GM04504 (cell line): ENCODE data around the gene SSC5D.

Experiments
- DNase-seq: peaks from one replicate; pipeline ENCODE4 v3.0.0-alpha.2; 2012; ENCODE audit warnings: low read depth

Gene SSC5D

GRCh38 chr19:55455576-55456235 is 32.5 kb upstream of the SSC5D start:
- DNase-seq = no peak

- no peak for DNase-seq
Observed at GRCh38 chr19:55456347-55456746, 31.9 kb upstream of the SSC5D start.

- no peak for DNase-seq
Observed at GRCh38 chr19:55457683-55458457, 30.4 kb upstream of the SSC5D start.

GRCh38 chr19:55459551-55459949 is 28.7 kb upstream of the SSC5D start:
- no peak for DNase-seq

- no peak for DNase-seq
Observed at GRCh38 chr19:55459950-55460657, 28.1 kb upstream of the SSC5D start.

- peak; percentile 71 for DNase-seq
Observed at GRCh38 chr19:55460670-55461258, 27.5 kb upstream of the SSC5D start.

GRCh38 chr19:55461259-55461973 is 26.8 kb upstream of the SSC5D start, which contains the start of gene ISOC2:
Gene ISOC2 (minus strand): TSS chr19:55461642. CDS start chr19:55456486, 5,156 bp downstream.
- peak; percentile 100 for DNase-seq

- no peak for DNase-seq
Observed at GRCh38 chr19:55461974-55462626, 26.1 kb upstream of the SSC5D start.

- no peak for DNase-seq
Observed at GRCh38 chr19:55462722-55463121, 25.5 kb upstream of the SSC5D start.

- no peak for DNase-seq
Observed at GRCh38 chr19:55463583-55464031, 24.6 kb upstream of the SSC5D start.

- no peak for DNase-seq
Observed at GRCh38 chr19:55464039-55464661, 24.1 kb upstream of the SSC5D start.

- DNase-seq = no peak
Observed at GRCh38 chr19:55464662-55465054, 23.6 kb upstream of the SSC5D start, which contains the start of gene C19orf85. Gene C19orf85 (minus strand): TSS chr19:55464751. CDS start chr19:55464554, 197 bp downstream.

GRCh38 chr19:55465460-55466240 is 22.6 kb upstream of the SSC5D start:
- DNase-seq = no peak

GRCh38 chr19:55466241-55466614 is 22.0 kb upstream of the SSC5D start:
- no peak for DNase-seq

GRCh38 chr19:55467236-55468053 is 20.8 kb upstream of the SSC5D start:
- DNase-seq = peak; percentile 69

- DNase-seq = no peak
Observed at GRCh38 chr19:55468054-55468393, 20.2 kb upstream of the SSC5D start.

GRCh38 chr19:55471266-55471665 is 17.0 kb upstream of the SSC5D start:
- DNase-seq = no peak

GRCh38 chr19:55472463-55472862 is 15.8 kb upstream of the SSC5D start:
- DNase-seq = no peak
